ENCODE results near the gene SHB.

DNA sequence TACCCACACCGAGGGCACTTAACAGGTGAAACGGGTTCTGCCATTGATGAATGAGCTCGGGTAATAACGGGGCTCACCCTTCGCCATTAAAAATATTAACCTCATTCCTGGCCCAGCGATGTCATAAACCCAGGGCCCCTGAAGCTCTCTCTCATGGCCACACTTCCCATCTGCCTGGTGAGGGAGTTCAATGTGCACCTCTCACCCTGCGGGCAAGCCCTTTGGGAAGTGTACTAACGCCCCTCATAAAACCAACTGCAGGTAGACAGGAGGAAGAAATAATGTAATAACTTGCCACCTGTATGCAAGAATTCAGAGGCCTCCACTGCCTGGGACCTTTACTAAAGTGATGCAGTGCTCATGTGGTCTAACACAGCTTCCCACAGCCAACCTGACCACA is 35.1 kb downstream of the SHB start:
- TF ChIP-seq POLR2AphosphoS5 (IDR thresholded peaks at IDR 0.05; ENCODE audit: low read depth, low read length) (no peak), EZH2 (IDR thresholded peaks at IDR 0.05) (no peak)
